Liver (tissue), 9 donors: ENCODE measurements around the gene MUC6. TPM values are rescaled to one million over a fixed set of nuclear protein-coding genes. Genes with fewer than 3 reads are reported as not detected.

ENCODE experiments used
- DNase-seq: peaks from one replicate; pipeline ENCODE4 v3.0.0-alpha.2; 2017; ENCODE audit warnings: low spot score
- H3K27ac ChIP-seq, 2 donors: one replicate each; pipeline ENCODE4 v1.7.0; 2013; ENCODE audit warnings: inconsistent platforms in 2 of 2, low read length in 2 of 2, control low read depth in 1 of 2, low read depth in 1 of 2, mild to moderate bottlenecking in 1 of 2
- H3K27me3 ChIP-seq, 4 donors: one replicate each; pipeline versions ENCODE4 v1.6.1 to v1.7.0; 2013; ENCODE audit warnings: low read length in 3 of 4, inconsistent platforms in 1 of 4, mild to moderate bottlenecking in 1 of 4, moderate library complexity in 1 of 4; ENCODE audit not compliant: control insufficient read depth in 4 of 4, insufficient read depth in 4 of 4
- H3K36me3 ChIP-seq, 4 donors: one replicate each; pipeline versions ENCODE4 v1.6.1 to v1.7.0; 2013; ENCODE audit warnings: low read length in 3 of 4, mild to moderate bottlenecking in 3 of 4, low read depth in 1 of 4, moderate library complexity in 1 of 4; ENCODE audit not compliant: control insufficient read depth in 4 of 4, insufficient read depth in 3 of 4
- H3K4me1 ChIP-seq, 4 donors: one replicate each; pipeline versions ENCODE4 v1.6.1 to v1.7.0; 2013; ENCODE audit warnings: low read length in 3 of 4, mild to moderate bottlenecking in 3 of 4, moderate library complexity in 1 of 4; ENCODE audit not compliant: control insufficient read depth in 4 of 4, insufficient read depth in 4 of 4
- H3K4me3 ChIP-seq, 3 donors: one replicate each; pipeline versions ENCODE4 v1.6.1 to v1.7.0; 2013; ENCODE audit warnings: low read length in 3 of 3, control low read depth in 1 of 3, low read depth in 1 of 3, mild to moderate bottlenecking in 1 of 3
- H3K9ac ChIP-seq, 2 donors: one replicate each; pipeline ENCODE4 v1.7.0; 2013; ENCODE audit warnings: low read length in 2 of 2, mild to moderate bottlenecking in 2 of 2, moderate library complexity in 2 of 2, control low read depth in 1 of 2, low read depth in 1 of 2
- H3K9me3 ChIP-seq, 4 donors: one replicate each; pipeline versions ENCODE4 v1.6.1 to v1.7.0; 2013; ENCODE audit warnings: low read length in 3 of 4; ENCODE audit not compliant: control insufficient read depth in 4 of 4
- FOXA1 ChIP-seq: IDR thresholded peaks from 2 replicates; pipeline ENCODE4 v1.6.1; 2016; ENCODE audit warnings: antibody characterized with exemption
- FOXA2 ChIP-seq: IDR thresholded peaks from 2 replicates; pipeline ENCODE4 v1.6.1; 2016; ENCODE audit warnings: antibody characterized with exemption
- GABPA ChIP-seq, 2 donors: IDR thresholded peaks in 1 of 2; conservative IDR thresholded peaks in 1 of 2; 2 replicates each; pipeline ENCODE4 v1.6.1; 2016; ENCODE audit warnings: antibody characterized with exemption in 2 of 2, mild to moderate bottlenecking in 1 of 2, moderate library complexity in 1 of 2
- JUND ChIP-seq, 2 donors: IDR thresholded peaks; 2 replicates each; pipeline ENCODE4 v1.6.1; 2016; ENCODE audit warnings: antibody characterized with exemption in 2 of 2
- MAX ChIP-seq: IDR thresholded peaks from 2 replicates; pipeline ENCODE4 v1.6.1; 2016; ENCODE audit warnings: antibody characterized with exemption
- RAD21 ChIP-seq, 2 donors: IDR thresholded peaks; 2 replicates each; pipeline ENCODE4 v1.6.1; 2016; ENCODE audit warnings: antibody characterized with exemption in 2 of 2, mild to moderate bottlenecking in 2 of 2
- REST ChIP-seq: IDR thresholded peaks from 2 replicates; pipeline ENCODE4 v1.6.1; 2016; ENCODE audit warnings: antibody characterized with exemption, mild to moderate bottlenecking
- RXRA ChIP-seq, 2 donors: IDR thresholded peaks; 2 replicates each; pipeline ENCODE4 v1.6.1; 2017 to 2018; ENCODE audit warnings: antibody characterized with exemption in 2 of 2, mild to moderate bottlenecking in 1 of 2
- SP1 ChIP-seq: IDR thresholded peaks from 2 replicates; pipeline ENCODE4 v1.6.1; 2018; ENCODE audit warnings: antibody characterized with exemption, mild to moderate bottlenecking
- WGBS: extraction: QIAGEN DNeasy Blood & Tissue Kit; methylation state at CpG from one replicate; pipeline ENCODE4 v1.1.7; 2013; 5-methylcytosine and 5-hydroxymethylcytosine counted together
- polyA plus RNA-seq, 2 donors: library from polyadenylated mRNA; stranded (reverse) in 1 of 2; unstranded in 1 of 2; fragments of 200-250 nt in 1 of 2; fragments of >200 nt in 1 of 2; fragmentation: Nextera tagmentation in 1 of 2; extraction: Ambion mirVana in 1 of 2; gene quantifications; one replicate each; pipeline versions ENCODE4 v1.2.1 to v1.2.3, GENCODE V29; 2013 to 2015
- total RNA-seq, 2 donors: library from RNA; depleted of rRNA; stranded (reverse); fragments of >200 nt; gene quantifications; one replicate each; pipeline ENCODE4 v1.2.3, GENCODE V29; 2014
- TF ChIP-seq, protein P1 (sequence below): fragments of 150-350 bp; IDR thresholded peaks from 2 replicates; pipeline ENCODE4 v1.5.1; 2017; ENCODE audit warnings: improper control_type of control experiment, low read depth, low read length; ENCODE audit not compliant: missing input control
- donor health status: healthy.
- donor health status: healthy.
- donor health status: healthy.
- donor health status: healthy.
- donor health status: healthy.

Gene MUC6
- total and polyA plus RNA-seq, 4 donors, result 0.05 to 0.54 (median 0.18) TPM

GRCh38 chr11:1049911-1050580, 13.5 kb upstream of the MUC6 start (continued):
- no peak for TF ChIP-seq FOXA1
- no peak for TF ChIP-seq RXRA (IDR thresholded peaks at IDR 0.05)
- no peak for TF ChIP-seq GABPA (IDR thresholded peaks at IDR 0.05 in 1 of 2, conservative IDR thresholded peaks at IDR 0.05 in 1 of 2)
- TF ChIP-seq RAD21 (IDR thresholded peaks at IDR 0.05), result no peak
- no peak for TF ChIP-seq SP1
- TF ChIP-seq, protein P1, sequence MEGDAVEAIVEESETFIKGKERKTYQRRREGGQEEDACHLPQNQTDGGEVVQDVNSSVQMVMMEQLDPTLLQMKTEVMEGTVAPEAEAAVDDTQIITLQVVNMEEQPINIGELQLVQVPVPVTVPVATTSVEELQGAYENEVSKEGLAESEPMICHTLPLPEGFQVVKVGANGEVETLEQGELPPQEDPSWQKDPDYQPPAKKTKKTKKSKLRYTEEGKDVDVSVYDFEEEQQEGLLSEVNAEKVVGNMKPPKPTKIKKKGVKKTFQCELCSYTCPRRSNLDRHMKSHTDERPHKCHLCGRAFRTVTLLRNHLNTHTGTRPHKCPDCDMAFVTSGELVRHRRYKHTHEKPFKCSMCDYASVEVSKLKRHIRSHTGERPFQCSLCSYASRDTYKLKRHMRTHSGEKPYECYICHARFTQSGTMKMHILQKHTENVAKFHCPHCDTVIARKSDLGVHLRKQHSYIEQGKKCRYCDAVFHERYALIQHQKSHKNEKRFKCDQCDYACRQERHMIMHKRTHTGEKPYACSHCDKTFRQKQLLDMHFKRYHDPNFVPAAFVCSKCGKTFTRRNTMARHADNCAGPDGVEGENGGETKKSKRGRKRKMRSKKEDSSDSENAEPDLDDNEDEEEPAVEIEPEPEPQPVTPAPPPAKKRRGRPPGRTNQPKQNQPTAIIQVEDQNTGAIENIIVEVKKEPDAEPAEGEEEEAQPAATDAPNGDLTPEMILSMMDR, result no peak
- no peak for TF ChIP-seq FOXA2
- TF ChIP-seq JUND (IDR thresholded peaks at IDR 0.05), result no peak
- no peak for TF ChIP-seq MAX

GRCh38 chr11:1049431-1049891, 12.9 kb upstream of the MUC6 start:
- no peak overlapping the region for H3K4me3 ChIP-seq
- H3K27ac ChIP-seq, result no peak overlapping the region
- TF ChIP-seq JUND (IDR thresholded peaks at IDR 0.05) (no peak), REST (no peak)
- DNase-seq, result no peak
- no peak overlapping the region for H3K9ac ChIP-seq
- H3K9me3 ChIP-seq, result no peaks in the 10 kb centered on the region
- no peaks in the 10 kb centered on the region for H3K36me3 ChIP-seq
- WGBS, result 73% methylated on average over 13 of the region's 13 CpGs
- no peaks in the 10 kb centered on the region for H3K4me1 ChIP-seq
- peaks cover 0 to 5% (median 0%) of the 10 kb centered on the region in 4 donors for H3K27me3 ChIP-seq

GRCh38 chr11:1049071-1049405, 12.5 kb upstream of the MUC6 start:
- Histone ChIP-seq H3K4me3 (no peak overlapping the region), H3K27ac (no peak overlapping the region), H3K27me3 (peaks cover 0 to 5% (median 0%) of the 10 kb centered on the region in 4 donors), H3K9me3 (no peaks in the 10 kb centered on the region), H3K4me1 (no peaks in the 10 kb centered on the region), H3K9ac (no peak overlapping the region), H3K36me3 (no peaks in the 10 kb centered on the region)
- DNase-seq, result no peak
- TF ChIP-seq MAX, result no peak
- 71% methylated on average over 6 of the region's 6 CpGs for WGBS
